AG09319 (cell line): ENCODE data around the gene ITPK1.

Experiments used
- DNase-seq: peaks from one replicate; pipeline ENCODE4 v3.0.0-alpha.2; 2010; ENCODE audit warnings: low read depth; ENCODE audit errors: extremely low read depth
- CTCF ChIP-seq: IDR thresholded peaks from 2 replicates; pipeline ENCODE4 v1.5.1; 2011; ENCODE audit warnings: low read depth, mild to moderate bottlenecking, inconsistent platforms, low read length, moderate library complexity

Gene ITPK1

GRCh38 chr14:92922883-92923743, 192.6 kb downstream of the ITPK1 start, which contains the start of gene CHGA:
Gene CHGA, plus strand, starts transcription at chr14:92923150. Its CDS starts 210 bp downstream, at chr14:92923360.
- no peak for TF ChIP-seq CTCF
- DNase-seq = no peak

- no peak for TF ChIP-seq CTCF
- DNase-seq = no peak
Measured at GRCh38 chr14:92922155-92922735, 193.5 kb downstream of the ITPK1 start.

- DNase-seq = no peak
Measured at GRCh38 chr14:92920001-92920400, 195.7 kb downstream of the ITPK1 start.

GRCh38 chr14:92917956-92918355, 197.8 kb downstream of the ITPK1 start:
- TF ChIP-seq CTCF = no peak

More at GRCh38 chr14:92920001-92920400, 195.7 kb downstream of the ITPK1 start:
- TF ChIP-seq CTCF = no peak

GRCh38 chr14:92917041-92917940, 198.4 kb downstream of the ITPK1 start:
- TF ChIP-seq CTCF = no peak
- no peak for DNase-seq

More at GRCh38 chr14:92917956-92918355, 197.8 kb downstream of the ITPK1 start:
- no peak for DNase-seq

- no peak for TF ChIP-seq CTCF
- DNase-seq = no peak
Measured at GRCh38 chr14:92916201-92916600, 199.5 kb downstream of the ITPK1 start.
